Measurements from ENCODE around the gene RENBP. TPM values are rescaled to one million over a fixed set of nuclear protein-coding genes. Genes with fewer than 3 reads are reported as not detected.

The RENBP gene
- total RNA-seq: 1 to 10 TPM in 2 of 4 donors, under 1 TPM in 1, not detected in 1; 0.45 to 7.6 (median 3.1) TPM

DNA sequence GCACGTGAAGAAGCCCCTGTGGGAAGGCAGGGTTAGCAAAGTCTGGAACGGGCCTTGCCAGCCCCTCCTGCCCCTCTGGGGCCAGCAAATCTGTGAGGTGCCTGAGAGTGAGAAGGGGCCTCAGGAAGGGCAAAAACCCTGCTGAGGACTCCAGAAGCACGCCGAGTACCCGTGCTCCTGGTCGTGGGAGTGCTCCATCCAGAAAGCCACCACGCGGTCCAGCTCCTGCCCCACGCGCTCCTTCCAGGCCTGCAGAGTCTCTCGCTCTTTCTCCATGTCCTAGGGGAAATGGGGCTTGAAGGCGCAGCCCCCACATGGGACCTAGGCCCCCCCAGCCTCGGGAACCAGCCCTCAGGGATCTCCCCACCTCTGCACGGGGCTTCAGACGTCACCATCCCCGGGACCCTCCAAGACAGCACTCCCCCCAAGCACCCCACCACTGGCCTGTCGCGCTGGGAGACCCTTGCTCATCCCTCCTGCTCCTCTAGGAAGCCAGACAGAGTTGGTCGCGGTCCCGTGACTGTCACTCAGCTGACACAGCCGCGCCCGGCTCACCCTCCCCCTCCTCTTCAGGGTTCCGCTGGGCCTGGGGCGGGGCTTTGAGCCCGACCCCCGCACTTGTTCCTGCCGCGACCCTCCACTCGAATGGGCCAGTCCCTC is at the start of gene RENBP:
Gene RENBP, minus strand, starts transcription at position 504 of the 660 bp plus-strand sequence. Its CDS starts 33 bp downstream, at position 471.
- intact Hi-C loops (cut with DNase I): no loop called here
- Histone ChIP-seq H3K36me3 (peaks cover 0 to 9% (median 0%) of the 10 kb centered on the region in 3 donors), H3K27ac (peak within 1 kb of the TSS in 1 of 4 donors; percentile 36), H3K4me3 (peak within 1 kb of the TSS in 3 of 4 donors; percentile 23 to 51 (median 38)), H3K9me3 (no peaks in the 10 kb centered on the region), H3K4me1 (peaks cover 0 to 23% (median 0%) of the 10 kb centered on the region in 3 donors), H3K27me3 (no peaks in the 10 kb centered on the region)
- WGBS, 2 donors: 42 to 89% methylated on average over 5 to 6 of the region's 31 CpGs
- no peak for DNase-seq
- TF ChIP-seq, protein P1, sequence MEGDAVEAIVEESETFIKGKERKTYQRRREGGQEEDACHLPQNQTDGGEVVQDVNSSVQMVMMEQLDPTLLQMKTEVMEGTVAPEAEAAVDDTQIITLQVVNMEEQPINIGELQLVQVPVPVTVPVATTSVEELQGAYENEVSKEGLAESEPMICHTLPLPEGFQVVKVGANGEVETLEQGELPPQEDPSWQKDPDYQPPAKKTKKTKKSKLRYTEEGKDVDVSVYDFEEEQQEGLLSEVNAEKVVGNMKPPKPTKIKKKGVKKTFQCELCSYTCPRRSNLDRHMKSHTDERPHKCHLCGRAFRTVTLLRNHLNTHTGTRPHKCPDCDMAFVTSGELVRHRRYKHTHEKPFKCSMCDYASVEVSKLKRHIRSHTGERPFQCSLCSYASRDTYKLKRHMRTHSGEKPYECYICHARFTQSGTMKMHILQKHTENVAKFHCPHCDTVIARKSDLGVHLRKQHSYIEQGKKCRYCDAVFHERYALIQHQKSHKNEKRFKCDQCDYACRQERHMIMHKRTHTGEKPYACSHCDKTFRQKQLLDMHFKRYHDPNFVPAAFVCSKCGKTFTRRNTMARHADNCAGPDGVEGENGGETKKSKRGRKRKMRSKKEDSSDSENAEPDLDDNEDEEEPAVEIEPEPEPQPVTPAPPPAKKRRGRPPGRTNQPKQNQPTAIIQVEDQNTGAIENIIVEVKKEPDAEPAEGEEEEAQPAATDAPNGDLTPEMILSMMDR (IDR thresholded peaks at IDR 0.05): no peak
- TF ChIP-seq POLR2A (IDR thresholded peaks at IDR 0.05): no peak

DNA sequence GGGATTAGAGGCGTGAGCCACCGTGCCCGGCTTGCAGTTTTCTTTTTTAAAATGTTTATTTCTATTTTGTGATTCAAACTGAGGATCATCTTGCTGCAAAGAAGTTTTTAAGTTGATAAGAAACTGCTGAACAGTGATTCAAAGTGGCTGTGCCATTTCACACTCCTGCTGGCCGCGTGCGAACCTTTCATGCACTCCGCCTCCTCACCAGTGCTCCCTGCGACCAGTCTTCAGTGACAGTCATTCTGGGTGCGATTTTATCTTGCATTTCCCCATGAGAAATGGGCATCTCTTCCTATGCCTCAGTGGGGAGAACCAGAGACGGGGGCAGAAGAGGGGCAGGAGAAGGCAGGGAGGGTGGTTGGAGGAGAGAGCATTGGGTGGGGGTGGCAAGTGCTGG is 49.5 kb upstream of the RENBP start:
- no peaks in the 10 kb centered on the region for H3K9me3 ChIP-seq
- H3K36me3 ChIP-seq: no peaks in the 10 kb centered on the region
- TF ChIP-seq, protein P1 (IDR thresholded peaks at IDR 0.05): no peak
- no peak for TF ChIP-seq POLR2A (IDR thresholded peaks at IDR 0.05)
- intact Hi-C loops (cut with DNase I): no loop called here
- H3K4me3 ChIP-seq: no peak overlapping the region
- 78 to 85% methylated on average over 4 to 10 of the region's 10 CpGs for WGBS, 2 donors
- H3K27ac ChIP-seq: no peak overlapping the region
- no peak for DNase-seq
- H3K27me3 ChIP-seq: peaks cover 0 to 3% (median 0%) of the 10 kb centered on the region in 4 donors
- peaks cover 0 to under 1% (median 0%) of the 10 kb centered on the region in 3 donors for H3K4me1 ChIP-seq

DNA sequence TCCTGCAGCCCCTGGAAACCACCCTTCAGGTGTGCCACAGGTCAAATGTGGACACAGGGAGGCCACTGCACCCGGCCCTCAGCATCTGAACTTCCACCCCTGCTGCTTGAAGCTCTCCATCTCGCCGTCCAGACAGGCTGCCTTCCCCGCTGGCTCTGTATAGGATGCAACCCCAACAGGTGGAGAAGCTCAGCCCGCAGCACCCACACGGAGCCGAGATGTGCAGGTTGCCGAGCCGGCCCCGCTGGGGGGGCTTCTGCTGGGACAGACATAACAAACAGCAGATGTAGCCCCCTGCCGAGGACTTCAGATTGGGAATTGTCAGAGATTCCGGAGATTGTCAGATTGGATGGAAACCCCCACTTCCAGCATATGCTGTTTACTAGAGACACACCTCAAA is 48.6 kb upstream of the RENBP start:
- intact Hi-C loops (cut with DNase I): no loop called here
- WGBS, 2 donors: 80 to 81% methylated on average over 2 to 4 of the region's 12 CpGs

DNA sequence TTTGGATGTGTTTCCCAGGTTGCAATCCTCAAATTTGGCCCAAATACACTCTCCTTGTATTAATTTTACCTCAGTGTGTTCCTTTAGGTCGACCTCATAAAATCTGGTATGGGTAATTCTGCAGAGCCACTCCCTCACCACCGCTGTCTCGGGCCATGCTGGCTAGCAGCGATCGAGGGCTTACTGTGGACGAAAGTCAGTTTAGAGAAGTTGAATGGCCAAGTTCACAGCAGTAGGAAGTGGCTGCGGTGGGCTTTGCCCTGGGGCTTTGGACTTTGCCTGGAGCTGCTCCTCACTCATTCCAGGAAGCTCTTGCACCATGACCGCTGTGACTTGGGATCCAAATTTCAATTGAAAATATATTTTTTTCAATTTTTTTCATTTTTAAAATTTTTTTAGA is 47.7 kb upstream of the RENBP start:
- Histone ChIP-seq H3K27ac (no peak overlapping the region), H3K4me1 (no peaks in the 10 kb centered on the region), H3K9me3 (no peaks in the 10 kb centered on the region), H3K36me3 (no peaks in the 10 kb centered on the region), H3K4me3 (no peak overlapping the region), H3K27me3 (peaks cover 0 to 3% (median 0%) of the 10 kb centered on the region in 4 donors)
- no peak for DNase-seq
- TF ChIP-seq, protein P1 (IDR thresholded peaks at IDR 0.05): no peak
- TF ChIP-seq POLR2A (IDR thresholded peaks at IDR 0.05): no peak
- intact Hi-C loops (cut with DNase I): no loop called here
- WGBS, 2 donors: 86% methylated on average over 6 to 8 of the region's 8 CpGs

More for the DNA sequence above, 48.6 kb upstream of the RENBP start:
- Histone ChIP-seq H3K27me3 (peaks cover 0 to 3% (median 0%) of the 10 kb centered on the region in 4 donors), H3K27ac (no peak overlapping the region), H3K4me3 (no peak overlapping the region), H3K4me1 (no peaks in the 10 kb centered on the region), H3K36me3 (no peaks in the 10 kb centered on the region), H3K9me3 (no peaks in the 10 kb centered on the region)
- DNase-seq: no peak
- TF ChIP-seq POLR2A (IDR thresholded peaks at IDR 0.05): no peak
- TF ChIP-seq, protein P1 (IDR thresholded peaks at IDR 0.05): no peak

DNA sequence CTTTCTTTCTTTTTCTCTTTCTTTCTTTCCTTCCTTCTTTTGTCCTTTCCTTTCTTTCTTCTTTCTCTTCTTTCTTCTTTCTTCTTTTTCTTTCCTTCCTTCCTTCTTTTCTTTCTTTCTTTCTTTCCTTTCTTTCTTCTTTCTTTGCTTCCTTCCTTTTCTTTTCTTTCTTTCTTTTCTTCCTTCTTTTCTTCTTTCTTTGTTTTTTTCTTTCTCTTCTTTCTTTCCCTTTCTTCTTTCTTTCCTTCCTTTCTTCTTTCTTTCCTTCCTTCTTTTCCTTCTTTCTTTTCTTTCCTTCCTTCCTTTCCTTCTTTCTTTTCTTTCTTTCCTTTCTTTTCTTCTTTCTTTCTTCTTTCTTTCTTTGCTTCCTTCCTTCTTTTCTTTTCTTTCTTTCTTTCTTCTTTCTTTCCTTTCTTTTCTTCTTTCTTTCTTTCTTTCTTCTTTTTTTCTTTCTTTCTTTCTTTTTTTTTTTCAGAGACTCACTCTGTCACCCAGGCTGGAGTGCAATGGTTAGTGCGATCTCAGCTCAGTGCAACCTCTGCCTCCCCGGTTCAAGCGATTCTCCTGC is 46.7 kb upstream of the RENBP start:
- H3K4me1 ChIP-seq: peaks cover 0 to 10% (median under 1%) of the 10 kb centered on the region in 3 donors
- H3K4me3 ChIP-seq: no peak overlapping the region
- TF ChIP-seq, protein P1 (IDR thresholded peaks at IDR 0.05): no peak
- no peak for TF ChIP-seq POLR2A (IDR thresholded peaks at IDR 0.05)
- no peaks in the 10 kb centered on the region for H3K36me3 ChIP-seq
- H3K27me3 ChIP-seq: peaks cover 0 to 3% (median 0%) of the 10 kb centered on the region in 4 donors
- H3K27ac ChIP-seq: no peak overlapping the region
- intact Hi-C loops (cut with DNase I): no loop called here
- H3K9me3 ChIP-seq: no peaks in the 10 kb centered on the region
- DNase-seq: no peak
- WGBS, 2 donors: 100% methylated on average over 3 of the region's 3 CpGs
